Ureter (tissue), 1 donor: Measurements from ENCODE around the gene KRTAP10-10. TPM values are rescaled to one million over a fixed set of nuclear protein-coding genes. Genes with fewer than 3 reads are reported as not detected.
"Not testable (repeated sequence)": the region's sequence is repeated elsewhere in the genome, so short reads cannot be mapped to it uniquely, and the experiment has no call there.

Experiments used
- DNase-seq: peaks from one replicate; pipeline ENCODE4 v3.0.0-alpha.2; 2020; ENCODE audit warnings: low spot score
- total RNA-seq: library from RNA; stranded (reverse); gene quantifications from one replicate; pipeline ENCODE4 v1.2.4, GENCODE V29; 2023
- donor health status: DM: yes; HTN: yes; CAD: no.

Gene KRTAP10-10
- total RNA-seq, 1 donor from 2014 or later, result not detected

- no peak for DNase-seq
Observed at GRCh38 chr21:44602463-44602850, 34.7 kb upstream of the KRTAP10-10 start.

GRCh38 chr21:44603109-44603875 lies 33.9 kb upstream of the KRTAP10-10 start:
- DNase-seq, result no peak

- DNase-seq, result no peak
Observed at GRCh38 chr21:44603911-44604310, 33.2 kb upstream of the KRTAP10-10 start.

- no peak for DNase-seq
Observed at GRCh38 chr21:44606495-44606894, 30.7 kb upstream of the KRTAP10-10 start.

- DNase-seq, result no peak
Observed at GRCh38 chr21:44609193-44609592, 28.0 kb upstream of the KRTAP10-10 start.

- DNase-seq, result not testable (repeated sequence)
Observed at GRCh38 chr21:44610157-44610843, 26.9 kb upstream of the KRTAP10-10 start.

GRCh38 chr21:44611551-44611950 lies 25.6 kb upstream of the KRTAP10-10 start:
- no peak for DNase-seq

GRCh38 chr21:44612029-44612486 lies 25.1 kb upstream of the KRTAP10-10 start, which contains the start of gene KRTAP10-8:
Gene KRTAP10-8, plus strand, starts transcription at chr21:44612079. Its CDS starts 22 bp downstream, at chr21:44612101.
- DNase-seq, result no peak

GRCh38 chr21:44612669-44613229 lies 24.4 kb upstream of the KRTAP10-10 start:
- DNase-seq, result no peak

- peak; percentile 36 for DNase-seq
Observed at GRCh38 chr21:44613386-44614155, 23.6 kb upstream of the KRTAP10-10 start.

- no peak for DNase-seq
Observed at GRCh38 chr21:44614161-44614631, 23.0 kb upstream of the KRTAP10-10 start.

GRCh38 chr21:44614961-44615391 lies 22.2 kb upstream of the KRTAP10-10 start:
- DNase-seq, result no peak

- DNase-seq, result no peak
Observed at GRCh38 chr21:44615466-44615865, 21.7 kb upstream of the KRTAP10-10 start.

GRCh38 chr21:44615911-44616590 lies 21.1 kb upstream of the KRTAP10-10 start:
- peak; percentile 34 for DNase-seq

GRCh38 chr21:44616591-44616926 lies 20.6 kb upstream of the KRTAP10-10 start:
- DNase-seq, result peak; percentile 36

- DNase-seq, result no peak
Observed at GRCh38 chr21:44617071-44617501, 20.1 kb upstream of the KRTAP10-10 start.

GRCh38 chr21:44618504-44618903 lies 18.7 kb upstream of the KRTAP10-10 start:
- no peak for DNase-seq

- no peak for DNase-seq
Observed at GRCh38 chr21:44618909-44619308, 18.2 kb upstream of the KRTAP10-10 start.

GRCh38 chr21:44619886-44620285 lies 17.3 kb upstream of the KRTAP10-10 start:
- no peak for DNase-seq

- no peak for DNase-seq
Observed at GRCh38 chr21:44623575-44623974, 13.6 kb upstream of the KRTAP10-10 start.

GRCh38 chr21:44625756-44626155 lies 11.4 kb upstream of the KRTAP10-10 start:
- no peak for DNase-seq
